Retinal pigment epithelial cell (primary cell): ENCODE data around the gene CDKN2B-AS1.

Source experiments
- DNase-seq: peaks from one replicate; pipeline ENCODE4 v3.0.0-alpha.2; 2010; ENCODE audit warnings: low read depth
- H3K4me3 ChIP-seq: 2 replicates; pipeline ENCODE4 v1.5.1; 2011; ENCODE audit warnings: mild to moderate bottlenecking, low read length, control low read depth, moderate library complexity
- CTCF ChIP-seq: conservative IDR thresholded peaks from 2 replicates; pipeline ENCODE4 v1.5.1; 2011; ENCODE audit warnings: low read depth, low read length, control low read depth, inconsistent platforms

The CDKN2B-AS1 gene

DNA sequence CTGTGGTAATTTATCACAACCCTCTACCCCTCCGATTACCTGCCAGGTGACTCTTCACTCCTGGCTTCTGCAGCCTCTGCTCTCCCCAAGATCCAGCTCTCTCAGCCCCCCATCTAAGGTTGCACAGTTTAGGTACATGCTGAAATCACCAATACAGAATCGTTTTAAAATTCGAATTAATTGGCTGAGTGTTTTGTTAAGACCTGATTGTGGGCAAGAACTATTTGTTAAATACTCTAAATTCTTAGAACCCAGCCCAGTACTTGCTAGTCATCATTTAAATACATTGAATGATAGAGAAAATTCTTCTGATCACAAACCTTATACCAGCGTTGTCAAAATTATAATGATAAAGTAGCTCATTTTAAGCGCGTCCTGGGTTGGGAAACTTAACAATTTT lies 162.0 kb downstream of the CDKN2B-AS1 start:
- no peak for DNase-seq
- H3K4me3 ChIP-seq = no peak overlapping the region
- no peak for TF ChIP-seq CTCF

GRCh38 chr9:22157276-22157675 lies 162.7 kb downstream of the CDKN2B-AS1 start:
- no peak for TF ChIP-seq CTCF
- DNase-seq = no peak
- no peak overlapping the region for H3K4me3 ChIP-seq

GRCh38 chr9:22157828-22158227 lies 163.2 kb downstream of the CDKN2B-AS1 start:
- H3K4me3 ChIP-seq = no peak overlapping the region
- no peak for DNase-seq
- no peak for TF ChIP-seq CTCF

DNA sequence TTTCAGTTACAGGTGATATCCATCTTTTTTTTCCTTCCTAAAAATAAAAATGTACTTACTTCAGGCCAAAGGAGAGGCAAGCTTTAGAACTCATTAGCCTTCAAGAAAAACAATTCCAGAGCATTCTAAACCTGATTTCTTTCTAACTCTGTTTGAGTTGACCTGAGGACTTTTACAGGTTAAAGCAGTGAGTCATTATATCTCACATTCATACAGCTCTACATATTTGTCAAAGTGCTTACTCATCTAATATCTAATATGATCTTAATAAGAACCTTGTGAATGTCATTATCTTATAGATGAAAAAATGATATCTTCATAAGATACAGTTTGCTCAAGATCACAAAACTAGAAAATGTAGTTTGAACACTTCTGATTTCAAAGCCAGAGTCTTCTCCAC lies 163.7 kb downstream of the CDKN2B-AS1 start:
- no peak for TF ChIP-seq CTCF
- DNase-seq = no peak
- H3K4me3 ChIP-seq = no peak overlapping the region

DNA sequence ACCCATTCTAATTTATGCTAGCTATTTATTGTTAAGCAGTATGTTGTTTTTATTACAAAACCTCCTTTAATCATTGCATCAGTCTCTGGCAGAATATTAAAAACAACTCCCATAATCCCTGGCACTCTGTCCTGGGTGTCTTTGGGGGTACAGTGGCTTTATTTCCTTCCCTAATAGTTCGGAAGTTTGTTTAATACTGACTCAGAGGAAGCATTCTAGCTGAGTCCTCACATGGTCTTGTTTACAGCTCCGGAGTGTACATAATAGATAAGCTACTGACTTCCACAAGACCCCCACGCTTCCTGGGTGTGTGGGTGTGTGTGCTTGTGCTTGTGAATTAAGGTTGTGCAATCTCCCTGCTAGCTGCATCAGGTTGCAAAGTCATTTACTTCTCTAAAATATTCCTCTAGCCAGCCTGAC lies 164.3 kb downstream of the CDKN2B-AS1 start:
- H3K4me3 ChIP-seq = no peak overlapping the region
- DNase-seq = peak; percentile 74
- TF ChIP-seq CTCF = no peak

DNA sequence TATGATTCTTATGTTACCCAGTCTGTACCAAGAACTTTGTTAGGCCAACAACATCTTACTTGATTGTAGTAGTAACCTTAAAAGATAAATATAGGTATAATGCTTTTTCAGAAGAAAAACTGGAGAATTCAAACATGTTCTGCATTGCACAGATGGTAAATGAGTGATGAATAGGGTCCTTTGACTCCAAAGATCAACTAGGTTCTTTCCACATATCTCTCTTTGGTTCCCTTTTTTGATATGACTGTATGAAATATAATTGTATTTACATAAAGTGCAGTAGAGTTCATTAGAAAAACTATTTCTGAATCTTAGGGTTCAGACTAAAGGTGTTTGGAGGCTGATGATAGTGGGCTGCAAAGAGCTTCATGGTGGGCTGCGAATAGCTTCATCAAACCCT lies 165.0 kb downstream of the CDKN2B-AS1 start:
- no peak for DNase-seq
- no peak overlapping the region for H3K4me3 ChIP-seq
- no peak for TF ChIP-seq CTCF

GRCh38 chr9:22160221-22160620 lies 165.6 kb downstream of the CDKN2B-AS1 start:
- DNase-seq = no peak
- no peak overlapping the region for H3K4me3 ChIP-seq
- no peak for TF ChIP-seq CTCF
